ENCODE measurements around the gene RD3L. TPM values are rescaled to one million over a fixed set of nuclear protein-coding genes. Genes with fewer than 3 reads are reported as not detected.

RD3L gene
- total RNA-seq, 4 donors from 2014 or later = not detected

DNA sequence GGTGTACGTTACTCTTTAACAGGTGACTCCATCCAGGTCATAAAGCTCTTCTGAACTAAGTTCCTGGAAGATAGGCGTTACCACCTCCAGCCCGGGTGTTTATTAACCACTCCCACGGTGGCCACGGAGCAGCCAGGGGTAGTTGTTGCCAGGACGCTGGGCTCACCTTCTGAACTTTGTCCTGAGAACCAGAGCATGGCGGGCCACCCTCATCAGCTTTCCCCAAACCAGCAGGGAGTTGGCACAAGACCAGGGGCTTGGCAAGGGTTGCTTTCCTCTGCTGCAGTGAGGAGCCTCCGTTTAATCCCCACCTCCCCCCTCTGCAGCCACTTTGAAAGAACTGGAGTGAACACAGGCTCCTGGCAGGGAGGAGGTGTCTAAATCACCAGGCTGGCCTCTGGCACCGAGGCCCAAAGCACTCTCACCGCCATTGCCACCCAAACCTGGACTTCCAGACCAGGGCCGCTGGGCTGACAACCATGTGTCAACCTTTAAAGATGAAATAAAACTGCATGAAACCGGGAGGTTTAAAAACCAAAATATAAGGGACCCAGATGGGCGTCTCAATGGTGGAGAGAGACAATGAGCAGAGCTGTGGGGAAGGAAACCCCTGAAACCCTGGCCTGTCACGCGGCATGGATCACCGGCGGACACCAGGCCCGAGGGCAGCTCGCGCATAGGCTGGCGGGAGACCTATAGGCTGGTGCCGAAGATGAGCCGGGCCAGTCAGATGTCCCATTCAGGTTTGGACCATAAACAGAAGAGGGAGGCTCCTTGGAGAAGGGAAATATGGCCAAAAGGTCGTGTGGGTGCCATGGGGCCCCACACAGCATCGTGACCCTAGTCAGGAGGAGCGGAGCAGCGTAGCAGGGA, 45.0 kb downstream of the RD3L start:
- TF ChIP-seq POLR2A (IDR thresholded peaks at IDR 0.05) = no peak
- TF ChIP-seq, protein P1, sequence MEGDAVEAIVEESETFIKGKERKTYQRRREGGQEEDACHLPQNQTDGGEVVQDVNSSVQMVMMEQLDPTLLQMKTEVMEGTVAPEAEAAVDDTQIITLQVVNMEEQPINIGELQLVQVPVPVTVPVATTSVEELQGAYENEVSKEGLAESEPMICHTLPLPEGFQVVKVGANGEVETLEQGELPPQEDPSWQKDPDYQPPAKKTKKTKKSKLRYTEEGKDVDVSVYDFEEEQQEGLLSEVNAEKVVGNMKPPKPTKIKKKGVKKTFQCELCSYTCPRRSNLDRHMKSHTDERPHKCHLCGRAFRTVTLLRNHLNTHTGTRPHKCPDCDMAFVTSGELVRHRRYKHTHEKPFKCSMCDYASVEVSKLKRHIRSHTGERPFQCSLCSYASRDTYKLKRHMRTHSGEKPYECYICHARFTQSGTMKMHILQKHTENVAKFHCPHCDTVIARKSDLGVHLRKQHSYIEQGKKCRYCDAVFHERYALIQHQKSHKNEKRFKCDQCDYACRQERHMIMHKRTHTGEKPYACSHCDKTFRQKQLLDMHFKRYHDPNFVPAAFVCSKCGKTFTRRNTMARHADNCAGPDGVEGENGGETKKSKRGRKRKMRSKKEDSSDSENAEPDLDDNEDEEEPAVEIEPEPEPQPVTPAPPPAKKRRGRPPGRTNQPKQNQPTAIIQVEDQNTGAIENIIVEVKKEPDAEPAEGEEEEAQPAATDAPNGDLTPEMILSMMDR (IDR thresholded peaks at IDR 0.05 in 4 of 5, conservative IDR thresholded peaks at IDR 0.05 in 1 of 5) = no peak
- ATAC-seq = no peak
- H3K27me3 ChIP-seq = no peaks in the 10 kb centered on the region
- no peak for DNase-seq
- no peak overlapping the region for H3K27ac ChIP-seq
- in situ Hi-C loops (cut with MboI; ENCODE audit: low sequenced_read_pairs in 4 of 4) (no loop called here), intact Hi-C loops (cut with DNase I; ENCODE audit: low total_unique reads) (no loop called here)
- no peaks in the 10 kb centered on the region for H3K36me3 ChIP-seq
- H3K9me3 ChIP-seq = no peaks in the 10 kb centered on the region
- H3K4me1 ChIP-seq = peaks cover 0 to 5% of the 10 kb centered on the region in 2 donors
- no peak overlapping the region for H3K4me3 ChIP-seq

DNA sequence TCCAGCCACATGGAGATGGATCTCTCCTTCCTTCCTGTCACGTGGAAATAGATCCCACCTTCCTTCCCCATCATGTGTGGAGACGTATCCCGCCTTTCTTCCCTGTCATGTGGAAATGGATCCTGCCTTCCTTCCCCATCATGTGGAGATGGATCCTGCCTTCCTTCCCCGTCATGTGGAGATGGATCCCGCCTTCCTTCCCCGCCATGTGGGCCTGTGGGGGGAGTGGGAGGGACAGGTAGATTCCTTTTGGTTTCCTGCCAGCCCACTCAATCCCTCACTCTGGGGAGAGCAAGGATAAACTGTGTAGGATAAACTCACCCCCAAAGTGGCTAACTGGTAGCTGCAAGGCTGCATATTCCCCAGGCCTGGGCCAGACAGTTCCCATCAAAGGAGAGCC, 45.8 kb downstream of the RD3L start:
- H3K27me3 ChIP-seq = no peaks in the 10 kb centered on the region
- H3K4me1 ChIP-seq = peaks cover 0 to 5% of the 10 kb centered on the region in 2 donors
- H3K27ac ChIP-seq = no peak overlapping the region
- ATAC-seq (no peak), DNase-seq (no peak)
- intact Hi-C loops (cut with DNase I; ENCODE audit: low total_unique reads) = no loop called here
- H3K9me3 ChIP-seq = no peaks in the 10 kb centered on the region
- H3K4me3 ChIP-seq = no peak overlapping the region
- TF ChIP-seq, protein P1 (IDR thresholded peaks at IDR 0.05 in 4 of 5, conservative IDR thresholded peaks at IDR 0.05 in 1 of 5) = no peak
- no peak for TF ChIP-seq POLR2A (IDR thresholded peaks at IDR 0.05)
- in situ Hi-C loops (cut with MboI; ENCODE audit: low sequenced_read_pairs in 4 of 4) = no loop called here
- H3K36me3 ChIP-seq = no peaks in the 10 kb centered on the region

DNA sequence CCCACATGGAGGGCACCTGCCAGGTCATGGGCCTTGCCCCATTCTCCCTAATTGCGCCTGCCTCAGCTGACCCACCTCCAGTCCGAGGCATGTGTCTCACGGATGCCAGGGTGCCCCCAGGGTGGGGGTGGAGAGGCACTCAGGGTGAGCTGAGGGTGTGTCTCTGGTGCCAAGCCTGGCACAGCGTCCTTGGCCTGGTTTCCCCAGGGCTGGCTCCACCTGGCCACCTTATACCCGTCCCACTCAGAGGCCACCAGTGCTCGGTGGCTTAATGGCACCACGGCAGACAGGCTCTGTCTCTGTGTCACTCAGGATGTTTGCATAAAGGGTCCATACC, 47.6 kb downstream of the RD3L start:
- Histone ChIP-seq H3K27me3 (no peaks in the 10 kb centered on the region), H3K4me3 (no peak overlapping the region), H3K4me1 (peaks cover 0 to 3% of the 10 kb centered on the region in 2 donors), H3K36me3 (no peaks in the 10 kb centered on the region), H3K27ac (no peak overlapping the region), H3K9me3 (no peaks in the 10 kb centered on the region)
- ATAC-seq (no peak), DNase-seq (no peak)
- TF ChIP-seq, protein P1 (IDR thresholded peaks at IDR 0.05 in 4 of 5, conservative IDR thresholded peaks at IDR 0.05 in 1 of 5) = no peak
- no peak for TF ChIP-seq POLR2A (IDR thresholded peaks at IDR 0.05)
- in situ Hi-C loops (cut with MboI; ENCODE audit: low sequenced_read_pairs in 4 of 4) = no loop called here
- intact Hi-C loops (cut with DNase I; ENCODE audit: low total_unique reads) = no loop called here

DNA sequence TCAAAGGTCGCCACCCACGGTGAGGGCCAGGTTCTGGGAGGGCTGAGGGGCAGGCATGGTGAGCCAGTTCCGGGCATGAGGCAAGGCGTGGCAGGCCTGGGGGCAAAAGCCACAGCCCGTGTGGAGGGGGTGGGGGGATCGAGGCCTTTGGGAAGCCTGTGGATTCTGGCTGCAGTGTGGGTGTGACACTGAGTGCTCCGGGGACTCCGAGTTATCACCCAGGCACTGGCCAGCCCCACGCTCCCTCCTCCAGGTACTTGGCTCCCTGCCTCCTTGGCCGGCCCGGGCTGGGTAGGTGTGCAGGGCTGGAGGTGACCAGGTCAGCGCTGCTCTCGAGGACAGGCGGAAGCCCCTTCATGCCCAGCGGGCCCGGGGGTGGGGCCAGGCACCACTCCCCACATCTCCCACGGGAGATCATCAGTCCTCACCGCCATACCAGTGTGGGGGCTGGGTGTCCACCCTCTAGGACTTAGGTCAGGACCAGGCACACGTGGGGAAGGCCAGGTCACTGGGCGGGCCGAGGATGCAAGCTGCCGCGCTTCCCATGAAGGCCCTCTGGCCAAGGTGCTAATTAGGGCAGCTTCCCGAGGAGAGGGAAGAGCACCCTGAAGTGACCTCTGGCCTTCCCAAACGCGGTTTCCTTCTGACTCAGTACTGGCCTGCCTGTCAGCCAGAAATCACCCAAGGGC, 48.2 kb downstream of the RD3L start:
- Histone ChIP-seq H3K4me3 (no peak overlapping the region), H3K4me1 (peaks cover 0 to 3% of the 10 kb centered on the region in 2 donors), H3K27me3 (no peaks in the 10 kb centered on the region), H3K36me3 (no peaks in the 10 kb centered on the region), H3K27ac (no peak overlapping the region), H3K9me3 (no peaks in the 10 kb centered on the region)
- intact Hi-C loops (cut with DNase I; ENCODE audit: low total_unique reads) (no loop called here), in situ Hi-C loops (cut with MboI; ENCODE audit: low sequenced_read_pairs in 4 of 4) (no loop called here)
- no peak for ATAC-seq
- TF ChIP-seq POLR2A (IDR thresholded peaks at IDR 0.05) = no peak
- TF ChIP-seq, protein P1 (IDR thresholded peaks at IDR 0.05 in 4 of 5, conservative IDR thresholded peaks at IDR 0.05 in 1 of 5) = no peak
- no peak for DNase-seq

Measured in gastrocnemius medialis (tissue), 4 donors.